CD14-positive monocyte (primary cell): Measurements from ENCODE around the gene CSPG4. TPM values are rescaled to one million over a fixed set of nuclear protein-coding genes. Genes with fewer than 3 reads are reported as not detected.

Source experiments
- DNase-seq, 3 donors: peaks; one replicate each; pipeline ENCODE4 v3.0.0-alpha.2; 2011 to 2022
- H2AFZ ChIP-seq: 2 replicates; pipeline ENCODE4 v1.6.0; 2012; ENCODE audit warnings: mild to moderate bottlenecking, low read depth, low read length, inconsistent platforms; ENCODE audit not compliant: insufficient read depth, poor library complexity, severe bottlenecking
- H3K27ac ChIP-seq, 2 donors: 1 replicate in 1 of 2; 2 replicates in 1 of 2; pipeline ENCODE4 v1.5.1; 2012 to 2013; ENCODE audit warnings: low read length in 2 of 2, control low read depth in 1 of 2, inconsistent platforms in 1 of 2, low read depth in 1 of 2, mild to moderate bottlenecking in 1 of 2
- H3K27me3 ChIP-seq, 2 donors: one replicate each; pipeline versions ENCODE4 v1.6.0 to v1.6.1; 2011 to 2013; ENCODE audit warnings: low read length in 2 of 2; ENCODE audit not compliant: control insufficient read depth in 2 of 2, insufficient read depth in 2 of 2
- H3K36me3 ChIP-seq, 2 donors: replicated peaks in 1 of 2; 1 replicate in 1 of 2; 2 replicates in 1 of 2; pipeline versions ENCODE4 v1.5.1 to v1.6.1; 2012 to 2013; ENCODE audit warnings: low read length in 2 of 2, control low read depth in 1 of 2, inconsistent platforms in 1 of 2, mild to moderate bottlenecking in 1 of 2; ENCODE audit not compliant: insufficient read depth in 2 of 2, control insufficient read depth in 1 of 2
- H3K4me1 ChIP-seq, 2 donors: 1 replicate in 1 of 2; 2 replicates in 1 of 2; pipeline versions ENCODE4 v1.5.1 to v1.6.1; 2012 to 2013; ENCODE audit warnings: low read length in 2 of 2, control low read depth in 1 of 2, inconsistent platforms in 1 of 2, mild to moderate bottlenecking in 1 of 2, moderate library complexity in 1 of 2; ENCODE audit not compliant: insufficient read depth in 2 of 2, control insufficient read depth in 1 of 2
- H3K4me2 ChIP-seq: replicated peaks from 2 replicates; pipeline ENCODE3; 2012; ENCODE audit warnings: low read length, moderate library complexity, mild to moderate bottlenecking; ENCODE audit not compliant: poor library complexity, severe bottlenecking; ENCODE audit errors: extremely low read depth
- H3K4me3 ChIP-seq, 3 experiments: fragments of 200-600 bp in 1 of 3; sonication (generic) in 1 of 3; replicated peaks in 1 of 3; 1 replicate in 2 of 3; 2 replicates in 1 of 3; pipeline ENCODE4 v1.5.1; 2011 to 2013; ENCODE audit warnings: low read length in 3 of 3, mild to moderate bottlenecking in 3 of 3, control low read depth in 2 of 3, low read depth in 2 of 3, inconsistent platforms in 1 of 3, moderate library complexity in 1 of 3
- H3K79me2 ChIP-seq: 2 replicates; pipeline ENCODE4 v1.6.0; 2012; ENCODE audit warnings: mild to moderate bottlenecking, control low read depth, inconsistent platforms, low read length, moderate library complexity; ENCODE audit not compliant: insufficient read depth
- H3K9ac ChIP-seq: 2 replicates; pipeline ENCODE4 v1.6.0; 2017; ENCODE audit warnings: low read length, mild to moderate bottlenecking; ENCODE audit not compliant: insufficient read depth, poor library complexity, severe bottlenecking
- H3K9me3 ChIP-seq, 2 donors: replicated peaks in 1 of 2; 1 replicate in 1 of 2; 2 replicates in 1 of 2; pipeline versions ENCODE4 v1.5.1 to v1.6.1; 2012 to 2013; ENCODE audit warnings: low read length in 2 of 2, control low read depth in 1 of 2; ENCODE audit not compliant: control insufficient read depth in 1 of 2, insufficient read depth in 1 of 2
- H4K20me1 ChIP-seq: 2 replicates; pipeline ENCODE4 v1.6.0; 2012; ENCODE audit warnings: mild to moderate bottlenecking, low read length, control low read depth, moderate library complexity; ENCODE audit not compliant: insufficient read depth
- H3K27ac Mint-ChIP-seq, 7 donors: one replicate each; pipeline ENCODE4 v1.8.0; 2020; ENCODE audit warnings: mild to moderate bottlenecking in 7 of 7, mixed read lengths in 7 of 7, moderate library complexity in 6 of 7, inconsistent platforms in 2 of 7
- H3K27me3 Mint-ChIP-seq, 3 donors: one replicate each; pipeline ENCODE4 v1.8.0; 2021 to 2022; ENCODE audit warnings: low read depth in 3 of 3, mild to moderate bottlenecking in 3 of 3, mixed read lengths in 3 of 3, moderate library complexity in 3 of 3, inconsistent platforms in 1 of 3
- H3K36me3 Mint-ChIP-seq, 2 donors: one replicate each; pipeline ENCODE4 v1.8.0; 2020; ENCODE audit warnings: mixed read lengths in 2 of 2, inconsistent platforms in 1 of 2, mild to moderate bottlenecking in 1 of 2
- H3K4me1 Mint-ChIP-seq: one replicate; pipeline ENCODE4 v1.8.0; 2020; ENCODE audit warnings: mild to moderate bottlenecking, mixed read lengths
- H3K4me3 Mint-ChIP-seq, 2 donors: one replicate each; pipeline ENCODE4 v1.8.0; 2020; ENCODE audit warnings: mild to moderate bottlenecking in 2 of 2, mixed read lengths in 2 of 2, moderate library complexity in 1 of 2
- H3K9me3 Mint-ChIP-seq, 7 donors: one replicate each; pipeline ENCODE4 v1.8.0; 2020 to 2022; ENCODE audit warnings: mixed read lengths in 7 of 7, mild to moderate bottlenecking in 6 of 7, moderate library complexity in 6 of 7, inconsistent platforms in 2 of 7
- CTCF ChIP-seq: fragments of 200-600 bp; IDR thresholded peaks from one replicate; pipeline ENCODE4 v1.8.0; 2022; ENCODE audit warnings: antibody characterized with exemption, mild to moderate bottlenecking
- WGBS: methylation state at CpG from one replicate; pipeline ENCODE4 v1.1.5; 2013; ENCODE audit warnings: missing lambda C conversion rate; ENCODE audit not compliant: insufficient coverage; 5-methylcytosine and 5-hydroxymethylcytosine counted together
- intact Hi-C, 2 donors: fragments of 100-400 bp; cut with micrococcal nuclease; formaldehyde crosslinking; loops; one replicate each; pipeline versions ENCODE4 v1.15.0 to v1.15.1; 2023
- polyA plus RNA-seq, 3 donors: library from polyadenylated mRNA; depleted of rRNA in 1 of 3; unstranded in 2 of 3; stranded (reverse) in 1 of 3; fragments of 300-500 nt in 2 of 3; fragments of >200 nt in 1 of 3; fragmentation: Illumina TruSeq in 2 of 3; gene quantifications; 1 replicate in 2 of 3; 2 replicates in 1 of 3; pipeline ENCODE4 v1.2.3, GENCODE V29; 2012 to 2021

Gene CSPG4
- polyA plus RNA-seq, 3 donors, result not detected

DNA sequence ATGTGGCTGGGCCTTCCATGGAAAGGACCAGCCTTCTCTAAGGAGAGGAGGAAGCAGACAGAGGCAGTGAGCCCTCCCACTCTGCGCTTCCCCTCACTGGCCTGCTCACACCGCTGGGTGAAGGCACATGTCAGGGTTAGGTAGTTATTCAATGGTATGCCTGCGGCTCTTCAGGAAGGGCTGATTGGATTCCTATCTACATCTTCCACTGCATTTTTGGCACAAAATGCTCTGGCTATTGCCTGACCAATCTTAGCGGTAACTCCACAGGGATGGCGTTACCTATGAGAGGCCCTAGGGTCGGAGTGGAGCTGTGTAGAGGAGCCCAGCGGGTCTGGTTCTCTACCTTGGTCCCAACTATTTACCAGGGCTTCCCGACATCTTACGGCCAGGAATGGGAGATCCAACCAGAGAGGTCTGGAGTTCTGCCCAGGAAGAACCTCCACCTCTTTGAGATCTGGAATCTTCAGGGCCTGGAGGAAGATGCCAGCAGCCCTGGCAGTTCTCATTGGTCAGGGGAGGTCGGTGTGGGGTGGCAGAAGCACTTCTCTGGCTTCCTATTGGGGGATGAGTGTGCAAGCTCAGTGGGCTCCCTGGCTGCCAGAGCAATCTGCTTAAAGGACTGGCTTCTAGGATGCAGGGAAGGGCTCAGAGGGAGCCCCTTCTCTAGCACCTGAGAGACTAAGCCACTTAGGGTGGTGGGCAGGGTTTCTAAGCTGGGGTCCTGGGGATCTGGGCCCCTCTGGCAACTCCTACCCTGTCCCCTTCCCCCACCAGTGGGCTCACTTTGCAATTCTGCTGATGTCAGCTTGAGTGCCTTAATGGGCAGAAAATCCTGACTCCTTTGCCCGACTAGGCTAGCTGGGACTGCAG lies 40.7 kb downstream of the CSPG4 start:
- Mint-ChIP-seq H3K4me3 (no peak overlapping the region), H3K27ac (no peak overlapping the region), H3K27me3 (peaks cover 2 to 5% (median 3%) of the 10 kb centered on the region in 3 donors), H3K4me1 (peaks cover 1% of the 10 kb centered on the region), H3K9me3 (no peaks in the 10 kb centered on the region), H3K36me3 (no peaks in the 10 kb centered on the region)
- Histone ChIP-seq H3K79me2 (no peaks in the 10 kb centered on the region), H3K4me1 (peaks cover 0 to 1% of the 10 kb centered on the region in 2 donors), H3K4me3 (no peak overlapping the region), H3K27me3 (no peaks in the 10 kb centered on the region), H2AFZ (no peak overlapping the region), H4K20me1 (no peaks in the 10 kb centered on the region), H3K9me3 (no peaks in the 10 kb centered on the region), H3K36me3 (no peaks in the 10 kb centered on the region), H3K4me2 (no peak overlapping the region), H3K27ac (no peak overlapping the region), H3K9ac (no peak overlapping the region)
- intact Hi-C loops, result no loop called here
- TF ChIP-seq CTCF, result no peak
- 73% methylated on average over 3 of the region's 11 CpGs for WGBS
- no peak for DNase-seq

- Histone ChIP-seq H3K79me2 (no peaks in the 10 kb centered on the region), H3K4me3 (no peak overlapping the region), H3K27me3 (no peaks in the 10 kb centered on the region), H2AFZ (no peak overlapping the region), H3K9me3 (no peaks in the 10 kb centered on the region), H3K4me1 (peaks cover 18 to 20% of the 10 kb centered on the region in 2 donors), H3K9ac (no peak overlapping the region), H3K36me3 (no peaks in the 10 kb centered on the region), H3K4me2 (no peak overlapping the region), H4K20me1 (no peaks in the 10 kb centered on the region), H3K27ac (no peak overlapping the region)
- no peaks in the 10 kb centered on the region for H3K36me3 Mint-ChIP-seq
- no peak for DNase-seq
- TF ChIP-seq CTCF, result no peak
- peaks cover 0 to 5% (median 3%) of the 10 kb centered on the region in 3 donors for H3K27me3 Mint-ChIP-seq
- peaks cover 0 to 6% (median 3%) of the 10 kb centered on the region in 7 donors for H3K9me3 Mint-ChIP-seq
- WGBS, result 84% methylated on average over 6 of the region's 6 CpGs
- intact Hi-C loops, result no loop called here
- peaks cover 18% of the 10 kb centered on the region for H3K4me1 Mint-ChIP-seq
- no peak overlapping the region for H3K4me3 Mint-ChIP-seq
- H3K27ac Mint-ChIP-seq, result no peak overlapping the region
These were observed 42.8 kb downstream of the CSPG4 start for GRCh38 chr15:75669879-75670212.
